ENCODE measurements around the gene QSER1. TPM values are rescaled to one million over a fixed set of nuclear protein-coding genes. Genes with fewer than 3 reads are reported as not detected.
"Not testable (repeated sequence)": the region's sequence is repeated elsewhere in the genome, so short reads cannot be mapped to it uniquely, and the experiment has no call there.

Gene QSER1
- total RNA-seq, 2 donors from 2014 or later: 9.8 to 11.1 TPM

GRCh38 chr11:32918427-32918826, 25.8 kb downstream of the QSER1 start:
- H3K4me3 Mint-ChIP-seq: no peak overlapping the region

GRCh38 chr11:32919338-32919737, 26.7 kb downstream of the QSER1 start:
- Mint-ChIP-seq H3K36me3 (ENCODE audit: insufficient read depth in 2 of 2) (no peaks in the 10 kb centered on the region), H3K4me3 (no peak overlapping the region), H3K4me1 (ENCODE audit: low read depth) (peaks cover 27% of the 10 kb centered on the region), H3K27me3 (ENCODE audit: low read depth) (no peaks in the 10 kb centered on the region), H3K27ac (no peak overlapping the region), H3K9me3 (no peaks in the 10 kb centered on the region)
- no peak for DNase-seq
- no peak for ATAC-seq (replicated peaks in 1 of 2)

More at GRCh38 chr11:32918427-32918826, 25.8 kb downstream of the QSER1 start:
- DNase-seq (no peak), ATAC-seq (replicated peaks in 1 of 2) (no peak)
- Mint-ChIP-seq H3K4me1 (ENCODE audit: low read depth) (peaks cover 27% of the 10 kb centered on the region), H3K36me3 (ENCODE audit: insufficient read depth in 2 of 2) (no peaks in the 10 kb centered on the region), H3K9me3 (no peaks in the 10 kb centered on the region), H3K27me3 (ENCODE audit: low read depth) (no peaks in the 10 kb centered on the region), H3K27ac (peak overlapping the region; percentile 1)

- no peak for DNase-seq
- H3K36me3 Mint-ChIP-seq (ENCODE audit: insufficient read depth in 2 of 2): no peaks in the 10 kb centered on the region
- H3K9me3 Mint-ChIP-seq: no peaks in the 10 kb centered on the region
Observed at GRCh38 chr11:32920570-32920969, 28.0 kb downstream of the QSER1 start.

GRCh38 chr11:32921204-32921603, 28.6 kb downstream of the QSER1 start:
- no peaks in the 10 kb centered on the region for H3K27me3 Mint-ChIP-seq (ENCODE audit: low read depth)
- peaks cover 27% of the 10 kb centered on the region for H3K4me1 Mint-ChIP-seq (ENCODE audit: low read depth)
- H3K27ac Mint-ChIP-seq: no peak overlapping the region
- no peak for DNase-seq
- no peaks in the 10 kb centered on the region for H3K9me3 Mint-ChIP-seq
- no peaks in the 10 kb centered on the region for H3K36me3 Mint-ChIP-seq (ENCODE audit: insufficient read depth in 2 of 2)
- H3K4me3 Mint-ChIP-seq: no peak overlapping the region
- ATAC-seq (replicated peaks in 1 of 2): no peak

More at GRCh38 chr11:32920570-32920969, 28.0 kb downstream of the QSER1 start:
- H3K4me3 Mint-ChIP-seq: no peak overlapping the region
- no peaks in the 10 kb centered on the region for H3K27me3 Mint-ChIP-seq (ENCODE audit: low read depth)
- no peak for ATAC-seq (replicated peaks in 1 of 2)
- H3K4me1 Mint-ChIP-seq (ENCODE audit: low read depth): peaks cover 27% of the 10 kb centered on the region
- H3K27ac Mint-ChIP-seq: no peak overlapping the region

- Mint-ChIP-seq H3K4me3 (no peak overlapping the region), H3K27me3 (ENCODE audit: low read depth) (no peaks in the 10 kb centered on the region), H3K9me3 (no peaks in the 10 kb centered on the region), H3K4me1 (ENCODE audit: low read depth) (no peaks in the 10 kb centered on the region), H3K27ac (no peak overlapping the region), H3K36me3 (ENCODE audit: insufficient read depth in 2 of 2) (peaks cover 15 to 27% of the 10 kb centered on the region in 2 donors)
- DNase-seq (no peak), ATAC-seq (replicated peaks in 1 of 2) (no peak)
Observed at GRCh38 chr11:32931606-32932005, 39.0 kb downstream of the QSER1 start.

GRCh38 chr11:32932196-32932595, 39.6 kb downstream of the QSER1 start:
- H3K27ac Mint-ChIP-seq: no peak overlapping the region

GRCh38 chr11:32935462-32936029, 42.9 kb downstream of the QSER1 start:
- H3K4me1 Mint-ChIP-seq (ENCODE audit: low read depth): no peaks in the 10 kb centered on the region
- no peak overlapping the region for H3K27ac Mint-ChIP-seq
- H3K4me3 Mint-ChIP-seq: no peak overlapping the region
- no peak for DNase-seq
- peaks cover 18 to 31% of the 10 kb centered on the region in 2 donors for H3K36me3 Mint-ChIP-seq (ENCODE audit: insufficient read depth in 2 of 2)
- H3K9me3 Mint-ChIP-seq: no peaks in the 10 kb centered on the region
- no peak for ATAC-seq (replicated peaks in 1 of 2)
- no peaks in the 10 kb centered on the region for H3K27me3 Mint-ChIP-seq (ENCODE audit: low read depth)

More at GRCh38 chr11:32932196-32932595, 39.6 kb downstream of the QSER1 start:
- Mint-ChIP-seq H3K27me3 (ENCODE audit: low read depth) (no peaks in the 10 kb centered on the region), H3K4me1 (ENCODE audit: low read depth) (no peaks in the 10 kb centered on the region), H3K4me3 (no peak overlapping the region), H3K9me3 (no peaks in the 10 kb centered on the region), H3K36me3 (ENCODE audit: insufficient read depth in 2 of 2) (peaks cover 17 to 27% of the 10 kb centered on the region in 2 donors)
- no peak for ATAC-seq (replicated peaks in 1 of 2)
- no peak for DNase-seq

GRCh38 chr11:32936178-32936577, 43.6 kb downstream of the QSER1 start:
- H3K27ac Mint-ChIP-seq; H3K4me3 Mint-ChIP-seq; DNase-seq; H3K27me3 Mint-ChIP-seq (ENCODE audit: low read depth); ATAC-seq (replicated peaks in 1 of 2); H3K9me3 Mint-ChIP-seq; H3K4me1 Mint-ChIP-seq (ENCODE audit: low read depth): not testable (repeated sequence)
- H3K36me3 Mint-ChIP-seq (ENCODE audit: insufficient read depth in 2 of 2): peaks cover 18 to 33% of the 10 kb centered on the region in 2 donors

- peaks cover 12 to 26% of the 10 kb centered on the region in 2 donors for H3K36me3 Mint-ChIP-seq (ENCODE audit: insufficient read depth in 2 of 2)
- ATAC-seq (replicated peaks in 1 of 2); H3K27ac Mint-ChIP-seq; H3K4me3 Mint-ChIP-seq; H3K9me3 Mint-ChIP-seq; H3K4me1 Mint-ChIP-seq (ENCODE audit: low read depth); H3K27me3 Mint-ChIP-seq (ENCODE audit: low read depth); DNase-seq: not testable (repeated sequence)
Observed at GRCh38 chr11:32937283-32937682, 44.7 kb downstream of the QSER1 start.

GRCh38 chr11:32939046-32939445, 46.4 kb downstream of the QSER1 start:
- Mint-ChIP-seq H3K27ac (peak overlapping the region; percentile 50), H3K4me1 (ENCODE audit: low read depth) (no peaks in the 10 kb centered on the region), H3K36me3 (ENCODE audit: insufficient read depth in 2 of 2) (peaks cover 7 to 16% of the 10 kb centered on the region in 2 donors), H3K27me3 (ENCODE audit: low read depth) (no peaks in the 10 kb centered on the region), H3K4me3 (no peak overlapping the region), H3K9me3 (peaks cover 0 to 1% of the 10 kb centered on the region in 2 donors)
- DNase-seq: no peak
- ATAC-seq (replicated peaks in 1 of 2): no peak

GRCh38 chr11:32939866-32940265, 47.3 kb downstream of the QSER1 start:
- Mint-ChIP-seq H3K27me3 (ENCODE audit: low read depth) (no peaks in the 10 kb centered on the region), H3K4me1 (ENCODE audit: low read depth) (no peaks in the 10 kb centered on the region), H3K4me3 (no peak overlapping the region), H3K27ac (no peak overlapping the region), H3K36me3 (ENCODE audit: insufficient read depth in 2 of 2) (peaks cover 3 to 10% of the 10 kb centered on the region in 2 donors), H3K9me3 (peaks cover 0 to 1% of the 10 kb centered on the region in 2 donors)
- DNase-seq: no peak
- ATAC-seq (replicated peaks in 1 of 2): no peak

GRCh38 chr11:32940865-32941264, 48.3 kb downstream of the QSER1 start:
- DNase-seq (no peak), ATAC-seq (replicated peaks in 1 of 2) (no peak)
- Mint-ChIP-seq H3K4me1 (ENCODE audit: low read depth) (no peaks in the 10 kb centered on the region), H3K27me3 (ENCODE audit: low read depth) (no peaks in the 10 kb centered on the region), H3K9me3 (peaks cover 0 to 1% of the 10 kb centered on the region in 2 donors), H3K4me3 (no peak overlapping the region), H3K36me3 (ENCODE audit: insufficient read depth in 2 of 2) (peaks cover 3 to 11% of the 10 kb centered on the region in 2 donors), H3K27ac (peak overlapping the region; percentile 76)

- peaks cover 0 to 1% of the 10 kb centered on the region in 2 donors for H3K9me3 Mint-ChIP-seq
- no peaks in the 10 kb centered on the region for H3K4me1 Mint-ChIP-seq (ENCODE audit: low read depth)
- ATAC-seq (replicated peaks in 1 of 2) (no peak), DNase-seq (no peak)
- peaks cover 0 to 14% of the 10 kb centered on the region in 2 donors for H3K36me3 Mint-ChIP-seq (ENCODE audit: insufficient read depth in 2 of 2)
- no peaks in the 10 kb centered on the region for H3K27me3 Mint-ChIP-seq (ENCODE audit: low read depth)
- no peak overlapping the region for H3K27ac Mint-ChIP-seq
- H3K4me3 Mint-ChIP-seq: no peak overlapping the region
Observed at GRCh38 chr11:32947978-32948377, 55.4 kb downstream of the QSER1 start.

- ATAC-seq (replicated peaks in 1 of 2): no peak
- Mint-ChIP-seq H3K4me1 (ENCODE audit: low read depth) (no peaks in the 10 kb centered on the region), H3K27me3 (ENCODE audit: low read depth) (no peaks in the 10 kb centered on the region), H3K27ac (no peak overlapping the region), H3K9me3 (no peaks in the 10 kb centered on the region), H3K4me3 (no peak overlapping the region), H3K36me3 (ENCODE audit: insufficient read depth in 2 of 2) (peaks cover 1 to 12% of the 10 kb centered on the region in 2 donors)
- no peak for DNase-seq
Observed at GRCh38 chr11:32949739-32950138, 57.1 kb downstream of the QSER1 start.

Measured in activated T-cell treated with anti-CD3 and anti-CD28 coated beads, Interleukin-2, amount 50 U/mL, for 72 hours (primary cell).